HepG2 (cell line): ENCODE data around the gene TMCC2. TPM values are rescaled to one million over a fixed set of nuclear protein-coding genes. Genes with fewer than 3 reads are reported as not detected.

ENCODE experiments used
- KLF12 ChIP-seq: sonication (generic); formaldehyde crosslinking; IDR thresholded peaks from 2 replicates; pipeline ENCODE4 v1.4.0; 2020; ENCODE audit warnings: missing genetic modification reagents, borderline replicate concordance
- MIER3 ChIP-seq: IDR thresholded peaks from 2 replicates; pipeline ENCODE4 v1.6.1; 2016; ENCODE audit warnings: missing compliant biosample characterization, borderline replicate concordance
- MXD4 ChIP-seq: IDR thresholded peaks from 2 replicates; pipeline ENCODE4 v1.6.1; 2016; ENCODE audit warnings: mild to moderate bottlenecking, missing biosample characterization, missing genetic modification reagents
- PCBP1 ChIP-seq: fragments of 200-400 bp; formaldehyde crosslinking; IDR thresholded peaks from 2 replicates; pipeline ENCODE4 v1.6.1; 2017; ENCODE audit warnings: mild to moderate bottlenecking, low read depth, low read length, borderline replicate concordance
- REXO4 ChIP-seq: sonication (generic); formaldehyde crosslinking; IDR thresholded peaks from 2 replicates; pipeline ENCODE4 v1.8.0; 2022; ENCODE audit warnings: missing genetic modification reagents, mild to moderate bottlenecking, borderline replicate concordance
- SMC3 ChIP-seq: IDR thresholded peaks from 2 replicates; pipeline ENCODE4 v1.6.1; 2011; ENCODE audit warnings: low read length, improper control_type of control experiment
- SNAPC2 ChIP-seq: sonication (generic); formaldehyde crosslinking; IDR thresholded peaks from 2 replicates; pipeline ENCODE4 v1.8.1; 2022; ENCODE audit warnings: mild to moderate bottlenecking, missing genetic modification reagents
- SRSF1 ChIP-seq: fragments of 200-400 bp; formaldehyde crosslinking; optimal IDR thresholded peaks from 2 replicates; pipeline ENCODE3; 2017; ENCODE audit warnings: mild to moderate bottlenecking, low read depth, low read length, moderate library complexity
- TAF15 ChIP-seq: fragments of 200-400 bp; formaldehyde crosslinking; IDR thresholded peaks from one replicate; pipeline ENCODE4 v1.6.1; 2018; ENCODE audit warnings: mild to moderate bottlenecking, low read depth, low read length; ENCODE audit not compliant: poor library complexity, severe bottlenecking
- ZBTB3 ChIP-seq: sonication (generic); formaldehyde crosslinking; IDR thresholded peaks from 2 replicates; pipeline ENCODE4 v1.4.0; 2020; ENCODE audit warnings: low read depth, mild to moderate bottlenecking, moderate library complexity, missing genetic modification reagents, borderline replicate concordance
- ZNF17 ChIP-seq: sonication (generic); formaldehyde crosslinking; IDR thresholded peaks from 2 replicates; pipeline ENCODE4 v1.5.0; 2020; ENCODE audit warnings: mild to moderate bottlenecking, missing genetic modification reagents
- ZNF558 ChIP-seq: sonication (generic); formaldehyde crosslinking; IDR thresholded peaks from 2 replicates; pipeline ENCODE4 v1.9.0; 2022; ENCODE audit warnings: mild to moderate bottlenecking, missing genetic modification reagents, borderline replicate concordance
- ZNF629 ChIP-seq: sonication (generic); formaldehyde crosslinking; conservative IDR thresholded peaks from 2 replicates; pipeline ENCODE4 v1.5.0; 2020; ENCODE audit warnings: missing genetic modification reagents
- ZNF772 ChIP-seq: sonication (generic); formaldehyde crosslinking; IDR thresholded peaks from 2 replicates; pipeline ENCODE4 v1.5.0; 2020; ENCODE audit warnings: mild to moderate bottlenecking, missing genetic modification reagents
- polyA plus RNA-seq, 8 experiments: library from polyadenylated mRNA; depleted of rRNA in 3 of 8; stranded (reverse) in 7 of 8; unstranded in 1 of 8; fragments of >200 nt; fragmentation: Illumina TruSeq in 4 of 8; extraction: Trizol in 4 of 8; gene quantifications; 2 replicates each; pipeline versions ENCODE4 v1.2.1 to v1.2.3, GENCODE V29; 2011 to 2016; ENCODE audit warnings: low read depth in 4 of 8, missing spikeins in 1 of 8, mixed read lengths in 1 of 8; ENCODE audit not compliant: insufficient read depth in 1 of 8
- total RNA-seq, 5 experiments: library from RNA; depleted of rRNA; stranded (reverse); fragments of >200 nt; fragmentation: Illumina TruSeq; extraction: Trizol; gene quantifications; 2 replicates each; pipeline ENCODE4 v1.2.3, GENCODE V29; 2016; ENCODE audit warnings: low read depth in 1 of 5
- TF ChIP-seq, protein P1 (sequence below): sonication (generic); IDR thresholded peaks from 2 replicates; pipeline ENCODE4 v1.6.1; 2016; ENCODE audit warnings: low read depth, borderline replicate concordance
- TF ChIP-seq, protein P2 (sequence below): sonication (generic); formaldehyde crosslinking; IDR thresholded peaks from 2 replicates; pipeline ENCODE4 v1.5.1; 2020; ENCODE audit warnings: missing genetic modification reagents, mild to moderate bottlenecking, borderline replicate concordance
- TF ChIP-seq, protein P3 (sequence below): sonication (generic); formaldehyde crosslinking; IDR thresholded peaks from 2 replicates; pipeline ENCODE4 v1.4.0; 2020; ENCODE audit warnings: missing genetic modification reagents, low read depth, mild to moderate bottlenecking, borderline replicate concordance
- TF ChIP-seq, protein P4 (sequence below): sonication (generic); formaldehyde crosslinking; IDR thresholded peaks from 2 replicates; pipeline ENCODE4 v1.4.0; 2020; ENCODE audit warnings: missing genetic modification reagents, borderline replicate concordance
- TF ChIP-seq, protein P5 (sequence below): sonication (generic); formaldehyde crosslinking; IDR thresholded peaks from 2 replicates; pipeline ENCODE4 v1.4.0; 2020; ENCODE audit warnings: mild to moderate bottlenecking, missing genetic modification reagents

TMCC2 gene
- total and polyA plus RNA-seq, 2 of the 13 experiments (the other 11 are each of a cell fraction or from before 2014, with no cell fraction given): 0.12 to 0.24 TPM

DNA sequence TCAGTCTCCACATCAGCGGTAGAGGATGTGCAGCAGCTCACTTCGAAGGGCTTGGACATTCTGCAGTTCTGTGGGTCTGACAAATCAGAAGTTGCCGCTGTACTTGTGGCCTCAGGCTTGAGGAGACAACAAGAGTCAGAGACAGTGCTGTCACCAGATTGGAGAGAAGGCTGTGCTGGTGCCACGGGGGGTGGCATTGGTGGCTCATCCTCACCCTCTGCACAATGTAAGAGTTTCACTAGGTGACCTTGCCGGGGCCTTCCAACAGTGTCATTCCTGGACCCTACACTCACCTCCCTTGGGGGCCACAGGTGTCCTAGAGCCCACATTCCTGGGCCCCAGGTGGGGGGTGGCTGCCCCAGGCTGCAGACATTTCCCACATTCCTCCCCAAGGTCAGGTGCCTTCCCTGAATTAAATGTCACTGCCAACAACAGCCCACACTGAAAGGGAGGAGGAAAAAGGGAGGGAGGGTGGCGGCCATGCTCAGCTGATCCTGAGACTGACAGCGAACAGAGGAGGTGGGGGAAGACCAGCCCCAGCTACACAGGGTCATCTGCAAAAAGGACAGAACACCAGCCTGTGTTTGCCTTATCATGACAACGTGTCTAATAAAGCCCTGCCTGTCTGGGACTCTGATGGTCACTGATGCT, 46.4 kb downstream of the TMCC2 start (continued):
- TF ChIP-seq, protein P1, sequence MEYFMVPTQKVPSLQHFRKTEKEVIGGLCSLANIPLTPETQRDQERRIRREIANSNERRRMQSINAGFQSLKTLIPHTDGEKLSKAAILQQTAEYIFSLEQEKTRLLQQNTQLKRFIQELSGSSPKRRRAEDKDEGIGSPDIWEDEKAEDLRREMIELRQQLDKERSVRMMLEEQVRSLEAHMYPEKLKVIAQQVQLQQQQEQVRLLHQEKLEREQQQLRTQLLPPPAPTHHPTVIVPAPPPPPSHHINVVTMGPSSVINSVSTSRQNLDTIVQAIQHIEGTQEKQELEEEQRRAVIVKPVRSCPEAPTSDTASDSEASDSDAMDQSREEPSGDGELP: peak; percentile 68; the same call in 1 of the 2 replicates
- TF ChIP-seq, protein P2, sequence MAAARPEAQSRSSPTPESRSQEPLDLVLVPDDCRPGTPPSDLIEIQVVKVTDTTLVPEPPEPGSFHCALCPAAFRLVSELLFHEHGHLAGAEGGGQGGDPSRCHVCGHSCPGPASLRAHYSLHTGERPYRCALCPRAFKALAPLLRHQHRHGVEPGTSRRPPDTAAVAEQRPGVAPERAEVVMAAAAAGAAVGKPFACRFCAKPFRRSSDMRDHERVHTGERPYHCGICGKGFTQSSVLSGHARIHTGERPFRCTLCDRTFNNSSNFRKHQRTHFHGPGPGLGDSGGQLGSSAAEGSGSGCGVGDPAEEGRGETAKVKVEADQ (CRISPR knock-in tag): no peak
- TF ChIP-seq, protein P3, sequence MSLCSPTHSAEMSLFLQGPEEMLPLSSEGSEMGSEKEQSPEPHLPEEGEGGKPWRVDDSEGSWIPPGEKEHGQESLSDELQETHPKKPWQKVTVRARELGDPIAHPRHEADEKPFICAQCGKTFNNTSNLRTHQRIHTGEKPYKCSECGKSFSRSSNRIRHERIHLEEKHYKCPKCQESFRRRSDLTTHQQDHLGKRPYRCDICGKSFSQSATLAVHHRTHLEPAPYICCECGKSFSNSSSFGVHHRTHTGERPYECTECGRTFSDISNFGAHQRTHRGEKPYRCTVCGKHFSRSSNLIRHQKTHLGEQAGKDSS (CRISPR knock-in tag): no peak
- no peak for TF ChIP-seq SRSF1
- no peak for TF ChIP-seq ZNF629
- TF ChIP-seq, protein P4, sequence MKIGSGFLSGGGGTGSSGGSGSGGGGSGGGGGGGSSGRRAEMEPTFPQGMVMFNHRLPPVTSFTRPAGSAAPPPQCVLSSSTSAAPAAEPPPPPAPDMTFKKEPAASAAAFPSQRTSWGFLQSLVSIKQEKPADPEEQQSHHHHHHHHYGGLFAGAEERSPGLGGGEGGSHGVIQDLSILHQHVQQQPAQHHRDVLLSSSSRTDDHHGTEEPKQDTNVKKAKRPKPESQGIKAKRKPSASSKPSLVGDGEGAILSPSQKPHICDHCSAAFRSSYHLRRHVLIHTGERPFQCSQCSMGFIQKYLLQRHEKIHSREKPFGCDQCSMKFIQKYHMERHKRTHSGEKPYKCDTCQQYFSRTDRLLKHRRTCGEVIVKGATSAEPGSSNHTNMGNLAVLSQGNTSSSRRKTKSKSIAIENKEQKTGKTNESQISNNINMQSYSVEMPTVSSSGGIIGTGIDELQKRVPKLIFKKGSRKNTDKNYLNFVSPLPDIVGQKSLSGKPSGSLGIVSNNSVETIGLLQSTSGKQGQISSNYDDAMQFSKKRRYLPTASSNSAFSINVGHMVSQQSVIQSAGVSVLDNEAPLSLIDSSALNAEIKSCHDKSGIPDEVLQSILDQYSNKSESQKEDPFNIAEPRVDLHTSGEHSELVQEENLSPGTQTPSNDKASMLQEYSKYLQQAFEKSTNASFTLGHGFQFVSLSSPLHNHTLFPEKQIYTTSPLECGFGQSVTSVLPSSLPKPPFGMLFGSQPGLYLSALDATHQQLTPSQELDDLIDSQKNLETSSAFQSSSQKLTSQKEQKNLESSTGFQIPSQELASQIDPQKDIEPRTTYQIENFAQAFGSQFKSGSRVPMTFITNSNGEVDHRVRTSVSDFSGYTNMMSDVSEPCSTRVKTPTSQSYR (CRISPR knock-in tag): peak; percentile 10; the same call in 1 of the 2 replicates
- TF ChIP-seq ZNF772 (CRISPR knock-in tag): no peak
- TF ChIP-seq MIER3: no peak
- TF ChIP-seq TAF15: no peak
- TF ChIP-seq ZNF17 (CRISPR knock-in tag): no peak
- TF ChIP-seq PCBP1: no peak
- no peak for TF ChIP-seq KLF12
- TF ChIP-seq ZBTB3 (CRISPR knock-in tag): no peak
- no peak for TF ChIP-seq REXO4 (CRISPR knock-in tag)
- TF ChIP-seq, protein P5, sequence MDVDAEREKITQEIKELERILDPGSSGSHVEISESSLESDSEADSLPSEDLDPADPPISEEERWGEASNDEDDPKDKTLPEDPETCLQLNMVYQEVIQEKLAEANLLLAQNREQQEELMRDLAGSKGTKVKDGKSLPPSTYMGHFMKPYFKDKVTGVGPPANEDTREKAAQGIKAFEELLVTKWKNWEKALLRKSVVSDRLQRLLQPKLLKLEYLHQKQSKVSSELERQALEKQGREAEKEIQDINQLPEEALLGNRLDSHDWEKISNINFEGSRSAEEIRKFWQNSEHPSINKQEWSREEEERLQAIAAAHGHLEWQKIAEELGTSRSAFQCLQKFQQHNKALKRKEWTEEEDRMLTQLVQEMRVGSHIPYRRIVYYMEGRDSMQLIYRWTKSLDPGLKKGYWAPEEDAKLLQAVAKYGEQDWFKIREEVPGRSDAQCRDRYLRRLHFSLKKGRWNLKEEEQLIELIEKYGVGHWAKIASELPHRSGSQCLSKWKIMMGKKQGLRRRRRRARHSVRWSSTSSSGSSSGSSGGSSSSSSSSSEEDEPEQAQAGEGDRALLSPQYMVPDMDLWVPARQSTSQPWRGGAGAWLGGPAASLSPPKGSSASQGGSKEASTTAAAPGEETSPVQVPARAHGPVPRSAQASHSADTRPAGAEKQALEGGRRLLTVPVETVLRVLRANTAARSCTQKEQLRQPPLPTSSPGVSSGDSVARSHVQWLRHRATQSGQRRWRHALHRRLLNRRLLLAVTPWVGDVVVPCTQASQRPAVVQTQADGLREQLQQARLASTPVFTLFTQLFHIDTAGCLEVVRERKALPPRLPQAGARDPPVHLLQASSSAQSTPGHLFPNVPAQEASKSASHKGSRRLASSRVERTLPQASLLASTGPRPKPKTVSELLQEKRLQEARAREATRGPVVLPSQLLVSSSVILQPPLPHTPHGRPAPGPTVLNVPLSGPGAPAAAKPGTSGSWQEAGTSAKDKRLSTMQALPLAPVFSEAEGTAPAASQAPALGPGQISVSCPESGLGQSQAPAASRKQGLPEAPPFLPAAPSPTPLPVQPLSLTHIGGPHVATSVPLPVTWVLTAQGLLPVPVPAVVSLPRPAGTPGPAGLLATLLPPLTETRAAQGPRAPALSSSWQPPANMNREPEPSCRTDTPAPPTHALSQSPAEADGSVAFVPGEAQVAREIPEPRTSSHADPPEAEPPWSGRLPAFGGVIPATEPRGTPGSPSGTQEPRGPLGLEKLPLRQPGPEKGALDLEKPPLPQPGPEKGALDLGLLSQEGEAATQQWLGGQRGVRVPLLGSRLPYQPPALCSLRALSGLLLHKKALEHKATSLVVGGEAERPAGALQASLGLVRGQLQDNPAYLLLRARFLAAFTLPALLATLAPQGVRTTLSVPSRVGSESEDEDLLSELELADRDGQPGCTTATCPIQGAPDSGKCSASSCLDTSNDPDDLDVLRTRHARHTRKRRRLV (CRISPR knock-in tag): no peak
- TF ChIP-seq MXD4 (CRISPR knock-in tag): no peak
- TF ChIP-seq SMC3: no peak
- no peak for TF ChIP-seq SNAPC2 (CRISPR knock-in tag)
- no peak for TF ChIP-seq ZNF558 (CRISPR knock-in tag)
